UCSD-AML1 (cell line): ENCODE results near the gene CARD11.
A peak's percentile ranks its signal among the peaks of the same experiment; 100 is the strongest.
"Not testable (repeated sequence)": the region's sequence is repeated elsewhere in the genome, so short reads cannot be mapped to it uniquely, and the experiment has no call there.

Experiments
- DNase-seq: peaks from one replicate; lab custom pipeline; 2025; ENCODE audit not compliant: unreplicated experiment; lab: John Stamatoyannopoulos, UW

Gene CARD11

DNA sequence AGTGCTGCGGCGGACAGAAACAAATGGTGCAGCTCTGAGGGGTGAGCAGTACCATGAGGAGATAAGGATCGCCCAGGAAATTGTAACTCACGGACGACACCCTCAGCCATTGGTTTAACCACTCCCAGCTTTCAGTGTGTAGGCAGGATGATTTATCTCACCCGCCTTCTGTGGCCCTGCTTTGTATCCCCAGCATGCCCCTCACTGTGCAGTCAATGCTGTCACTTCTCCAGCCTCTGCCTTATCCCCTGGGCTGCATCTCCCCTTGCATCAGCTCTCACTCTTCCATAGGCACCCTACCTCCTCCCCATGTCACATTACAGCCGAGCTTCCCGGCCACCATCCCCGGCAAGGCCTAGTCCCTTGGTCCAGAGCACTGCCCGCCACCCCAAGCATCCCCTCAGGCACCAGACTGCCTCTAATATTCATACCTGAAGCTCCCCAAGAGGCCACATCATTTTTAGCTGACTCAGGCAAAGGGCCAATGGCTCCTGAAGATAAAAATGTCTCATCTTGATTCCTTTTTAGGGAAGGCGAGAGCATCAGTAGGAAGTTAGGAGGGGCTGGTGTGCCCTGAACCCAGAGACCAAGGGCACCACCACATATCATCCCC is 77.1 kb downstream of the CARD11 start:
- DNase-seq: no peak

DNA sequence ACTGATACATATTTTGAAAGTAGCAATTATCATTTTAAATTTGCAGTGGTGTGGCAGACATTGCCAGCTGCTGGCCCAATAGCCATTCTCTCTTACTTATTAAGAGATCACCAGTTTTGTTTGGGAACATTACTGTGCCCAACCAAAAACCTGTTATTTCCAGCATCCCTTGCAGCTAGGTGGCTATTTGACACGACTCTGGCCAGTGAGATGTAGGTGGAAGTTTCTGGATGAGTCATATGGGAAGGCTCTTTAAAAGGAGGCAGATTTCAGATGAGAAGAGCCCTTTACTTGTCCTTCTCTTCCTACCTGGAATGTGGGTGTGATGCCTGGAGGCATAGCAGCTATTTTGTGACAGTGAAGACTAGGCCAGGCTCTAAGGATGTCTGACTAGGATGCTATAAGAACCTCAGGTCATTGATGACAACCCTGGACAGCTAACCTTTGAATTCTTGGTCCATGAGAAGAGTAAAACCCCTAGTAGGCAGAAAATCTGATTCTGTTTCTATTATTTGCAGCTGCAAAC is 77.9 kb downstream of the CARD11 start:
- no peak for DNase-seq

DNA sequence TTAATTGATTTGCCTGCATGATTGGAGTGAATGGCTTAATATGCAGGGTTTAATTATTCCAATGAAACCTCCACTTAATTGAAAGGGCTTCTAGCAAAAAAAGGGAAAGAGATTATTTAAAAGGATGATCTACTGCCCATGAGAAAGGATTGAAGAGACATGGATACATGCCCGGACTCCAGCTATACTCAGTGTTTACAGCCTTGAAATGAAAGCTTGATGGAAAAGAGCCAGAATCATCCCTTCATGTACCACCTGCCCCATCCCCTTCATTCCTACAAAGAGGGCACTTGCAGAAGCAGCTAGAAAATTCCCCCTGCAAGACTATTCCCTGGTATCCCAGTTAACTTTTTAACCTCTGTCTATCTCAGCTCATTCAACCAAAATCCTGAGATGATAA is 78.4 kb downstream of the CARD11 start:
- DNase-seq: no peak

DNA sequence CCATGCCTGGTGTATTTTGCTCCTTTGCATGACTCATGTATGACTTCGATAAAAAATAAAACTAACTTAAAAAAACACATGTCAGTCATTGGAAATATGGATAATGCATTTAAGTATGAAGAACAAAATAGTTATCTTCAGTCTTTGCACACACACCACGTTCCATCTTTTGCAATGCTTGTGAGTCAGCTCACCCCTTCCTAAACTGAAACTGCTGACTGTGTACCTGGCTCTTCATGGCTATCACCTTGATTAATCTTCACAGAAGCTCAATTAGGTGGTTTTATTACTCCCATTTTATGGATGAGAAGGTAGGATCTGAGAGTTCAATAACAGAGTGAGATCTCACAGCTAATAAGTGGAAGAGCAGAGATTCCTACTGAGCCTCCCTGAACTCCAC is 79.5 kb downstream of the CARD11 start:
- no peak for DNase-seq

DNA sequence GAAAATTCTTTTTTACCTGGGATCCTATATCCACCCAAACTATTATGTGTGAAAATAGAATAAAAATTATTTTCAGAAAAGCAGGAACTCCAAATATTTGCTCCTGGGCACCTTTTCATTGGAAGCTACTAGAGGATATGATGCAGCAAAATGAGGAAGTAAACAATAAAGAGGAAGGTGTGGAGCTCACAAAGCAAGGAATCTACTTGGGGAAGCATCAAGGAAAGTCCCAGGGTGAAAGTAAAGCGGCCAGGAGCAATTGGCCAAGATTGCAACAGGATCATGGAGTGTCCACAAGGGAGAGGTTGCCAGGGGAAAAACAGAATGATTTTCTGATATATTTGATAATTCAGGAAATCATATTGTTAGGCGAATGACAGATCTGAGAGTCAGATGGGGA is 80.8 kb downstream of the CARD11 start:
- DNase-seq: no peak

DNA sequence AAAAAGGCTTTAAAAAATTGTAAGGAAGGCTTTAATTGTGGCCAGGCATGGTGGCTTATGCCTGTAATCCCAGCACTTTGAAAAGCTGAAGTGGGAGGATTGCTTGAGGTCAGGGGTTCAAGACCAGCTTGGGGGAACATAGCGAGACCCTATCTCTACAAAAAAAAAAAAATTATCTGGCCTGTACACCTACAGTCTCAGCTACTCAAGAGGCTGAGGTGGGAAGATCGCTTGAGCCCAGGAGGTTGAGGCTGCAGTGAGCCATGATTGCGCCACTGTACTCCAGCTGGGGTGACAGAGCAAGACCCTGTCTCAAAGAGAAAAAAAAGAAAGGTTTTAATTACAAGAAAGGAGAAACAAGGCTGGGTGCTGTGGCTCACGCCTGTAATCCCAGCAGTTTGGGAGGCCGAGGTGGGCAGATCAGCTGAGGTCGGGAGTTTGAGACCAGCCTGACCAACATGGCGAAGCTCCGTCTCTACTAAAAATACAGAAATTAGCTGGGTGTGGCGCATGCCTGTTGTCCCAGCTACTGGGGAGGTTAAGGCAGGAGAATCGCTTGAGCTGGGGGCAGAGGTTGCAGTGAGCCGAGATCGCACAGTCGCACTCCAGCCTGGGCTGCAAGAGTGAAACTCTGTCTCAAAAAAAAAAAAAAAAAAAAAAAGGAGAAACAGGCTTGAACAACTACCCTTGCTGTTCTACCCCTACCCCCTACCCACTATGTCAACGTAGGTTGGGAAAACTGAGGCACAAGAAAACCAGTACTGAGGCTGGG is 83.7 kb downstream of the CARD11 start:
- DNase-seq: no peak

DNA sequence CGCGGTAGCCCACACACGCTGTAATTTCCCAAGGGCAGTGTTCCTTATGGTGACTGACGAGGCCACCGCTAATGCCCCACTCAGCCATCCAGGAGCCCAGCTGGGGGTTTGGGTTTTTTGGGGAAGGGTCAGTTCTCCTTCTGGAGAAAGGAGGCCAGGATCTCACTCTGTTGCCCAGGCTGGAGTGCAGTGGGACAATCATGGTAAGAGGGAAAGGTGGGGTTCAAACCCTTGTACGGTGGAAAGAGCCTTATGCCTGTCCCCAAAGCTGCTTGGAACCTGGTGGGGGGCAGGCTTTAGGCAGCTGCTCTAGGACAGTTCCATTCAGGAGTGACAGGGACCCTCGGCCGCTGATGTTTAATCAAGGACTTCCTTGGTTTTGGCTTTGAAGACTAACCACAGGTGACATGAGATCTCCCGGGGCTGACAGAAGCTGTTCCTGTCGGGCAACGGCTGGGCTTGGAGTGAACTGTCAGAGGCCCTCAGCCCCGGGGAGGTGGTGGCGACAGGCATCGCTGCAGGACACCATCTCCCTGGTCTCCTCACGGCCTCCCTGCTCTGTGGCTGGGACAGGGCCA is 84.5 kb downstream of the CARD11 start:
- peak; percentile 27 for DNase-seq

DNA sequence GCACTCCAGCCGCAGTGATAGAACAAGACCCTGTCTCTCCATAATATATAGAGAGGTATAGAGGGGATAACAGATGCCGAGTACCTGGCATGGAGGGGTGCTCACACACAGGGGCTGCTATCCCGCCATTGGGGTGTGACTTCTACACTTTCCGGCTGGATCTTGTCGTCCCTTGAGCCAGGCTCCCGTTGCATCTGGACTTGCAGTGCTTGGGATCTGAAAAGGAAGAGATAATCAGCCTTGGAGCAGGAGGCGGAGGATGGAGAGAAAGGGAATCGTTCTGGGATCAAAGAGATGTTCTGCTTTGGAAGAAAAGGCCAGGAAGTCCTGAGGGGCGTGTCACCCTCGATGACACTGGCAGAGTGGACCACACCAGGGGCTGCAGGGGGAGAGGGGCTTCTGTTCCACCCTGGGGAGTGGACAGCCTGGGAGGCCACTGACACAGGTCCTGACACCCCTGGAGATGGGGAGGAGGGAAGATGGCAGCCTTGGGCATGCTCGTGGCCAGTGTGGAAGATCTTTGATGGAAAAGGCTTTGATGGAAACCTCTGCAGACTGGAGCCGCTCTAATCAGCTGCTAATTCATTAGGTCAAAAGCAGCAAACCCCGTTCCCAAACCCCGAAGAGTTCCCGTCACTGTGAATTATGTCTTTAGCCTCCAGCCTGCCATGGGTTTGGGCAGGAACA is 85.1 kb downstream of the CARD11 start:
- no peak for DNase-seq

DNA sequence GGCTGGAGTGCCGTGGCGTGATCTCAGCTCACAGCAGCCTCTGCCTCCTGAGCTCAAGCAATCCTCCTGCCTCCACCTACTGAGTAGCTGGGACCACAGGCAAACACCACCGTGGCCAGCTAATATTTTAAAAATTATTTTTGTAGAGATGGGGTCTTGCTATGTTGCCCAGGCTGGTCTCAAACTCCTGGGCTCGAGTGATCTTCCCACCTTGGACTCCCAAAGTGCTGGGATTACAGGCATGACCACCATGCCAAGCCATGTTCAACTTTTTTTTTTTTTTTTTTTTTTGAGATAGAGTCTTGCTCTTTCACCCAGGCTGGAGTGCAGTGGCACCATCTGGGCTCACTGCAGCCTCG is 86.3 kb downstream of the CARD11 start:
- DNase-seq: not testable (repeated sequence)

DNA sequence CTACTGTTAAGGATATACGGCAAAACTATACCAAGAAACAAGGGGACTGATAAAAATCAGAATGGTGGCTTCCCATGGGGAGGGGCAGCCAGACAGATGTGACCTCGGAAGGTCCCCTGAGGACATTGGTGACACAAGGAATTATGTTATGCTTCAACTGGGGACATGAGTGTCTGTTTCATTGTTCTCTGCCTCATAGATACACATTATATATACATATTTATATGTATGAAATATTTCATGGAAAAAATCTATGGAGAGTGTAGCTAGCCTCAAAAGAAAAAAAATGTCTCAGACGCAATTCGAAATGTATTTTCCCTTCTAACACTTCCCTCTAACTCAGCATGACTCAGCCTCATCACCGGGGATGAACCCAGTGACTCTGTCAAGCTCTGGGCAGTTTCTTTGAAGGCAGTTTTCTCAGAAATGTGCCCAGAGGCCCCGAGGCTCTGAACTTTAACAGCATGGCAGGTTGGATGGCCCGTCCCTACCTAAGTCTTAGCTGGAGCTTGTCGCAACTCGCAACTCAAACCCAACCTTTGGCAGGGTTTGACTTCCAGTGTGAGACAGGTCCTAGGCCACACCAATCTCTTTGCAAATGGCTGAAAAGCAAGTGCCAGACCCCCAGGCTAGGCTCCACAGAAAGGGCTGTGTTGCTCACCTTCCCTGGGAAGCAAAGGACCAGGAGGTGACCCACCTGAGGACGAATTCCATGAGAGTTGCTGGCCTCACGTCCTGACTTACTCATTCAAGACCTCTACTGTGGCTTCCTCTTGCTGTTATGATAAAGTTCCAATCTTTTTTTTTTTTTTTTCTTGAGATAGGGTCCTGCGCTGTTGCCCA is 86.9 kb downstream of the CARD11 start:
- peak; percentile 30 for DNase-seq

DNA sequence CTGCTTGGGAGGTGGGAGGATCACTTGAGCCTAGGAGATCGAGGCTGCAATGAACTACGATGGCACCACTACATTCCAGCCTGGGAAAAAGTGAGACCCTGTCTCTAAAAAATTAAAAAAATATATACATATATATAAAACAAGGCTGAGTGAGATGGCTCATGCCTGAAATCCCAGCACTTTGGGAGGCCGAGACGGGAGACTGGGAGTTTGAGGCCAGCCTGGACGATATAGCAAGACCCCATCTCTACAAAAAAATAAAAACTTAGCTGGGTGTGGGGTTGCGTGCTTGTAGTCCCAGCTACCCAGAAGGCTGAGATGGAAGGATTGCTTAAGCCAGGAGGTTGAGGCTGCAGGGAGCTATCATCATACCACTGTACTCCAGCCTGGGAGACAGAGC is 87.6 kb downstream of the CARD11 start:
- no peak for DNase-seq

DNA sequence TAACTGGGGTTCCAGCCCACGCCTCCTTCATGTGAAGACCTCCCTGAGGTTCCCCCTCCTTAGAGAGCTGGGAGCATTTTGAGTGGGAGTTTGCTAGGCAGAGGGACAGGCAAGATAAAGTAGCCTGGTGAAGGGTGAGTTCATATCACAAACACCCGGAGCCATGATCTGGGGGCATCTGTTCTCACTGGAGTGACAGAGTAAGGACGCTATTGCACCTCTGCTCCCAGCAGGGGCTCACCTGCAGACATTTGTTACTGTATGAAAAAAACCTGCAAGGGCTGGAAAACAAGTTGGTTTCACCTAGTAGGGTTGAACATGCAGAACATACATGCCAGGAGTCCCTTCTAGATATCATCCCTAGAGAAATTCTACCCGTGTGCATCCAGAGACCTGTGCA is 88.4 kb downstream of the CARD11 start:
- DNase-seq: no peak

DNA sequence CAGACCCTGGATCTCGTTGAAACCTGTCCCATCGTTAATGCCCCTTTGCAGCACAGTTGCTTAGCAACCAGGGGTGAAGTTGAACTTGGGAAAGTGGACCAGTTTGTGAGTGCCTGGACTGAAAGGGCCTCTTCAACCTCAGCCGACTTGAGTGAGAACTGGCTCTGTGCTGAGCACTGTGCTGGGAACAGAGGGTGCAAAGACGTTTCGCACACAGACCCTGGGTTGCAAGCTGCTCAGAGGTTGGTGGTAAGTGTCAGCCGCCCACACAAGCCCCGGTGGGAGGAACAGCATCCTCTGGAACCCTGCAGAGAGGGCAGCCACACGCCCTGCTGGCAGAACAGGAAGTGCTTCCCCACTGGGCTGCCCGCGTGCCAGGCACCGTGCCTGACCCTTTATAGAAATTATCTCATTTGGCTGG is 89.2 kb downstream of the CARD11 start:
- DNase-seq: no peak

DNA sequence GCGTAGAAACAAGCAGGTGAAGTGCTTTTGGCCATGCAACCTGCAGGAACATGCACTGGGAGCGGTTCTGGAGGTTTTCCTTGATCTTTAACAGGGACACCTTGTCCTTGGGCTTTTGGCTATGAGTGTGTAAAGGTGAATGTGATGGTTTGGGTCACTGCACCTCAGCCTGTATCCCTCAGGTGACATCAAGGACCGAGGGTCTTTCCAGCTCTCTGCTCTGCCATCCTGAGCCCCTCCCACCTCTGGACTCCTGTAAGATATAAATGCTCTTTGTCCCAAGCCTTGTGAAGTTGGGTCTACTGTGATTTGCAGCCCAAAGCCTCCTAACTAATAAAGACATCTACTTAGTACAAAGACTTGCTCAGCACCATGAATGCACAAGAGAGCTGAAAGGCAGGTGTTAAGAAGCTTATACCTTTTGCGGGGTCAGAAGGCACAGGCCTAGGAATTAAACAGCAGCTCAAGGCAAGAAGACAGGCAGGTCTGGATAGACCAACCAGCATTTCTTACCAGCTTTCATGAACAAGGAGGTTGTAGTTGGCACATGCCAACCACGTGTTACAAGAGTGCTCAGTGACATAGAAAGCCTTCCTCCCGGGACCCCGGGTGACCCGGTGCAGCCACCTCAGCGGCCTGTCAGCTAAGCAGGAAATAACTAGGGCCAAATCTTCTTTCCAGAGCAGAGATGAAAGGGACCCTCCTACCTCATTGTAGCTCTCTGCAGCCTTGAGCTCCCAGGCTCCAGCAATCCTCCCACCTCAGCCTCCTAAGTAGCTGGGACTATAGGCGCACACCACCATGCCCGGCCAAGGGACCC is 89.9 kb downstream of the CARD11 start:
- DNase-seq: no peak

DNA sequence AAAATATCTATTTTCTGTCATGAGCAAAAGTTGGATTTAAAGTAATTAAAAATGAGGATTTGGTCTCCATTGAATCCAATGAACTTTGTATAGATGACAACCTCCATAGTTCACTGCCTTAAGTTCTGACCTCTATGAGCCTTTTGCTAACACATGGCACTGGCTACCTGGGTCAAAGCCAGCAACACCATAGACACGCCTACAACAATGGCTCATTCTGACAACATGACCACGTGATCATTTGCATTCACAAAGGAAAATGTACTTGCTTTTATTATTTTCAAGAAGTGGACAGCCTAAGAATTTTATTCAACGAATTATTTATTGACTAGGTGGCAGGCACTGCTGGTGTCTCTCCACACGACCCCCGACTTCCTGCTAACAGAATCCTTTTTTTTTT is 90.6 kb downstream of the CARD11 start:
- DNase-seq: no peak

DNA sequence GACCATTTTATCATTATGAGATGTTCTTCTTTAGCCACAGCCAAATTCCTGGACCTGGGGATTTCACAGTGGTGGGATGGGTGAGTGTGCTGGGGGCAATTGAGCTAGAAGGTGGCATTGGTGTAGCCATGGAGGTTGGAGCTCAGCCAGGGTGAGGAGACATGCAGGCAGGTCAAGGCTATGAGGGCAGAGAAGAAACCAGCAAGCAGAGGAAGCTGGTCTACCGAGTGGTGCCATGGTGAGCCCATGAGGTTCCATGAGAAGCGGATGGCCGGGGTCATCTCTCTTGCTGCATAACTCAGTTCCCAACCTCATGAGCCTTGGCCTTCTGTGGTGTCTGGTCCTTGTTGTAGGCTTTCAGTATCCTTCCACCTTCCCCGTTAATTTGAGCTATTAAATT is 91.4 kb downstream of the CARD11 start:
- DNase-seq: no peak

DNA sequence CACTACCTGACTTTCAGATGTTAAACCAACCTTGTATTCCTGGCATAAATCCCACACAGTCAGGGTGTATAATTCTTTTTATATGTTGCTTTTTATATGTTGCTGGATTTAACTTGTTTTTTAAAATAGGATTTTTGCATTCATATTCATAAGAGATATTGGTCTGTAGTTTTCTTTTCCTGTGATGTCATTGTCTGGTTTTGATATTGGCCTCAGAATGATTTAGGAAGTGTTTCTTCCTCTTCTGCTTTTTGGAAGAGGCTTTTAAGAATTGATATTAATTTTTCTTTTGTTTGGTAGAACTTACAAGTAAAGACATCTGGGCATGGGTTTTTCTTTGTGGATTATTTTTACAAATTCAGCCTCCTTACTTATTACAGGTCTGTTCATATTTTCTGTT is 93.1 kb downstream of the CARD11 start:
- no peak for DNase-seq

DNA sequence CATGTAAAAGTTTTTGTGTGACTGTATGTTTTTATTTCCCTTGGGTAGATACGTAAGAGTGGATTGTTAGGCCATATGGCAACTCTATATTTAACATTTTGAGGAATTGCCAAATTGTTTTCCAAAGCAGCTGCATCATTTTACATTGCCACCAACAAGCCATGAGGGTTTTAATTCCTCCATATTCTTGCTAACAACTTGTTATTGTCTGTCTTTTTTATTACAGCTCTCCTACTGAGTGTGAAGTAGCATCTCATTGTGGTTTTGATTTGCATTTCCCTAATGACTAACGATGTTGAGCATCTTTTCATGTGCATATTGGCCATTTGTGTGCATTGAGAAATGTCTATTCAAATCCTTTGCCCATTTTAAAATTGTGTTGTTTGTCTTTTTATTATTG is 94.9 kb downstream of the CARD11 start:
- DNase-seq: no peak

DNA sequence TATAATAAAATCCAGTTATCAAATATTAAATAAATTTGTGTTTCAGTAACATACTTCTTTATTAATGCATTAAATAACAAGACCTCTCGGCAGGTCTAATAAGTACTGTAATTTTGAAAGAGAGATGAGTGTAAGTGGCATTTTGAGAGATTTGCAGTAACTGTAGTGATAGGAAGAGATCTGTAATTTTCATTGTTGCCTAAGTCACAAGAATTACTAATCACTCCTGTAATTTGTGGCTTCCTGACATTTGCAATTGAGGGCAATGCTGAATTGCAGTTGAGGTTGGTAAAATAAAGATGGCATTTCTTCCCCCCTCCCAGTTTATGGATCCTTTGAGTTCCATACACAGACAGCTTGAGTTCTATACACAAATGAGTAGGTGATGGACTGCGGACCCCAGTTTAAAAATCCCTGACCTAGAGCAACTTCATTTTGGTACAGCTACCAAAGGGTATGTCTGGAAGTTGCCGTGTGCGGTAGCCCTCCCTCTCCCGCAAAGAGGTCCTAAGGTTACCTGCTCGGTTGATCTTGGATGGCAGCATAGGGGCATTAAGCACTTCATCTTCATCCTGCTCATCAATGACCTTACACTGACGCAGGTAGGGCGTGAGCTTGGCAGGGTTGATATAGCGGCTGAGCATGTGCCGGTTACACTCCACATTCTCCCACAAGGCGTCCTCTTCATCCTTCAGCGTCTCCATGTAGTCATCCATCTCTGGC is 96.4 kb downstream of the CARD11 start:
- DNase-seq: no peak
